ENCODE results near the gene ONECUT3.

DNA sequence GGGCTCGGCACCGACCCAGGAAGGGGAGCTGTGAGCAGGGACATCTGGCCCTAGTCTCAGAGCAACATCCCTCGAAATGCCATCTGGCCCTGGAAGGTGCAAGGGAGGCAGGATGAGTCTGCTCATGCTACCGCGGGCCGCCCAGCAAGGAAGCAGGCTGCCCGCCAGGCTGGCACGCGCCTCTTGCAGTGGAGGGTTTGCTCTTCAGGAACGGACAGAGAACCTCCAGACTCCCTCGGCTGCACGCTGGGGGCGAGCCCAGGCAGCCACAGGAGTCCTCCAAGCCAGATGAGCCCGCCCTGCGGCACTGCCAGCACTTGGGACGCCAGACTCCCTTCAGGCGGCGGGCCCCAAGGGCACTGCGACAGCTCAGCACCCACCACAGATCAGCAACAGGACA is 68.9 kb downstream of the ONECUT3 start:
- TF ChIP-seq, protein P1, sequence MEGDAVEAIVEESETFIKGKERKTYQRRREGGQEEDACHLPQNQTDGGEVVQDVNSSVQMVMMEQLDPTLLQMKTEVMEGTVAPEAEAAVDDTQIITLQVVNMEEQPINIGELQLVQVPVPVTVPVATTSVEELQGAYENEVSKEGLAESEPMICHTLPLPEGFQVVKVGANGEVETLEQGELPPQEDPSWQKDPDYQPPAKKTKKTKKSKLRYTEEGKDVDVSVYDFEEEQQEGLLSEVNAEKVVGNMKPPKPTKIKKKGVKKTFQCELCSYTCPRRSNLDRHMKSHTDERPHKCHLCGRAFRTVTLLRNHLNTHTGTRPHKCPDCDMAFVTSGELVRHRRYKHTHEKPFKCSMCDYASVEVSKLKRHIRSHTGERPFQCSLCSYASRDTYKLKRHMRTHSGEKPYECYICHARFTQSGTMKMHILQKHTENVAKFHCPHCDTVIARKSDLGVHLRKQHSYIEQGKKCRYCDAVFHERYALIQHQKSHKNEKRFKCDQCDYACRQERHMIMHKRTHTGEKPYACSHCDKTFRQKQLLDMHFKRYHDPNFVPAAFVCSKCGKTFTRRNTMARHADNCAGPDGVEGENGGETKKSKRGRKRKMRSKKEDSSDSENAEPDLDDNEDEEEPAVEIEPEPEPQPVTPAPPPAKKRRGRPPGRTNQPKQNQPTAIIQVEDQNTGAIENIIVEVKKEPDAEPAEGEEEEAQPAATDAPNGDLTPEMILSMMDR (tag by site-specific recombination; IDR thresholded peaks at IDR 0.05), result no peak
- TF ChIP-seq ZNF24 (tag by site-specific recombination; IDR thresholded peaks at IDR 0.05) (no peak), ZFP3 (tag by site-specific recombination; IDR thresholded peaks at IDR 0.05; ENCODE audit: low read depth) (no peak), HOXA7 (CRISPR knock-in tag; IDR thresholded peaks at IDR 0.05; ENCODE audit: borderline replicate concordance) (no peak), ZNF175 (tag by site-specific recombination; IDR thresholded peaks at IDR 0.05) (no peak), ZNF510 (tag by site-specific recombination; IDR thresholded peaks at IDR 0.05; ENCODE audit: insufficient replicate concordance) (no peak), ZNF174 (tag by site-specific recombination; IDR thresholded peaks at IDR 0.05) (no peak)
- TF ChIP-seq, protein P2, sequence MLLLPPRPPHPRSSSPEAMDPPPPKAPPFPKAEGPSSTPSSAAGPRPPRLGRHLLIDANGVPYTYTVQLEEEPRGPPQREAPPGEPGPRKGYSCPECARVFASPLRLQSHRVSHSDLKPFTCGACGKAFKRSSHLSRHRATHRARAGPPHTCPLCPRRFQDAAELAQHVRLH (tag by site-specific recombination; IDR thresholded peaks at IDR 0.05), result no peak
- TF ChIP-seq, protein P3, sequence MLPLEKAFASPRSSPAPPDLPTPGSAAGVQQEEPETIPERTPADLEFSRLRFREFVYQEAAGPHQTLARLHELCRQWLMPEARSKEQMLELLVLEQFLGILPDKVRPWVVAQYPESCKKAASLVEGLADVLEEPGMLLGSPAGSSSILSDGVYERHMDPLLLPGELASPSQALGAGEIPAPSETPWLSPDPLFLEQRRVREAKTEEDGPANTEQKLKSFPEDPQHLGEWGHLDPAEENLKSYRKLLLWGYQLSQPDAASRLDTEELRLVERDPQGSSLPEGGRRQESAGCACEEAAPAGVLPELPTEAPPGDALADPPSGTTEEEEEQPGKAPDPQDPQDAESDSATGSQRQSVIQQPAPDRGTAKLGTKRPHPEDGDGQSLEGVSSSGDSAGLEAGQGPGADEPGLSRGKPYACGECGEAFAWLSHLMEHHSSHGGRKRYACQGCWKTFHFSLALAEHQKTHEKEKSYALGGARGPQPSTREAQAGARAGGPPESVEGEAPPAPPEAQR (tag by site-specific recombination; IDR thresholded peaks at IDR 0.05), result no peak

Measured in HEK293 (cell line).